ENCODE measurements around the gene ANG. TPM values are rescaled to one million over a fixed set of nuclear protein-coding genes. Genes with fewer than 3 reads are reported as not detected.

ANG gene
- total RNA-seq, 1 experiment from 2014 or later: 5.8 TPM

DNA sequence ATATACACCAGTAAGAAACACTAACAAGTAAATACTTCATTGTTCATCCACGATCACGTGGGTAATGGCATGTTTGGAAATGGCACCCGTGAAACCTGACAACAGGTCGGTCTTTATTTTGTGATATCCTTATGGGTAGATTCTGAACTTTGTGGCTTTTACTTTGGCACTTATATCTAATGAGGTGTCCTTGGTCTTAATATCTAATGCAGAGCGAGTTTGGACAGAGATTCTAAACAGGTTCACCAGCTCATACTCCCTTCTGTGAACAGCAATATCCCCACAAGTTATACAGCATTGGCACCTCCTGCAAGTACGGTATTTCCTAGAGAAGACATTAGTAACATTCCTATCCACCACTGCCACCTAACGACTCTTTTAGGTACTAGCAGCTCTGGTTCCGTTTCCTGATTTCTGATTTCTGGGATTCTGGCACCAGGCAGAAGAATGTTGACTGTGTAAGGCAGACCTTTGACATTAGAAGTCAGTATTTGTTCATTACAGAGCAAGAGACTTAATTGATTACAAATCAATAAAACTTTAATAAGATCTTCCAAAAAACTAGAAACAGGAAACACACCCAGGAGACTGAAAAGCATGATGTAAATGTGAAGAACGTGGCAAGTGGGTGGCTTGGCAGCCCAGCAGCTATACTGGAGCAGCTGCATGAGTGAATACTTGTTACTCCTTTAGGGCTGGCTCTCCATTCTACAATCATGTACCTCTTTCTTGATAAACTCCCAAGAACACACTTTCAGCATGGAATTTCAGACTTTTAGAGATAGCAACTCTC lies 2.5 kb downstream of the ANG start:
- BruUV-seq (replicated peaks): no TSS peak
- Histone ChIP-seq H3K4me2 (ENCODE audit: low read length) (peak overlapping the region; percentile 32; the same call in 1 of the 2 replicates), H3K9ac (ENCODE audit: low read length) (no peak overlapping the region), H3K36me3 (ENCODE audit: control insufficient read depth in 1 of 2, insufficient read depth in 2 of 2, low read length in 2 of 2) (no peaks in the 10 kb centered on the region), H3K4me1 (ENCODE audit: control insufficient read depth in 1 of 2, insufficient read depth in 2 of 2, low read length in 2 of 2) (peaks cover 0 to 8% of the 10 kb centered on the region in 2 experiments; a peak in 2 of 4 replicates), H2AFZ (ENCODE audit: low read depth, low read length, poor library complexity, severe bottlenecking) (peak overlapping the region; percentile 51), H3K27me3 (ENCODE audit: insufficient read depth, low read length) (no peaks in the 10 kb centered on the region), H3K9me3 (ENCODE audit: control insufficient read depth in 1 of 2, insufficient read depth in 1 of 2, low read depth in 1 of 2, low read length in 2 of 2) (no peaks in the 10 kb centered on the region), H4K20me1 (ENCODE audit: insufficient read depth) (no peaks in the 10 kb centered on the region), H3K27ac (ENCODE audit: low read depth, low read length) (no peak overlapping the region), H3K9me2 (ENCODE audit: insufficient read depth) (no peaks in the 10 kb centered on the region), H3K79me2 (ENCODE audit: insufficient read depth, low read length) (no peaks in the 10 kb centered on the region), H3K4me3 (replicated peaks in 1 of 2; ENCODE audit: low read depth in 1 of 2, low read length in 2 of 2) (no peak overlapping the region)
- intact Hi-C loops (cut with micrococcal nuclease): loop anchor here (1.0 to 2.0 kb wide), 3 partner anchors 28 to 160 kb away; no protein-coding TSS in a partner anchor
- peak; percentile 60 for DNase-seq (ENCODE audit: low read depth, low spot score)
- RAD21 ChIA-PET (ENCODE audit: low non-redundant PET in 1 of 2, low total read pairs in 2 of 2, uncharacterized antibody in 2 of 2, unreplicated experiment in 2 of 2): interaction anchor here (0.6 to 1.5 kb wide), 5 partner anchors 28 to 368 kb away, joined by 3 to 7 read pairs (median 5); no protein-coding TSS in a partner anchor
- TF ChIP-seq RAD21 (IDR thresholded peaks at IDR 0.05; ENCODE audit: low read depth) (peak; percentile 84), ELF1 (IDR thresholded peaks at IDR 0.05; ENCODE audit: borderline replicate concordance, low read depth) (no peak)
- TF ChIP-seq, protein P1, sequence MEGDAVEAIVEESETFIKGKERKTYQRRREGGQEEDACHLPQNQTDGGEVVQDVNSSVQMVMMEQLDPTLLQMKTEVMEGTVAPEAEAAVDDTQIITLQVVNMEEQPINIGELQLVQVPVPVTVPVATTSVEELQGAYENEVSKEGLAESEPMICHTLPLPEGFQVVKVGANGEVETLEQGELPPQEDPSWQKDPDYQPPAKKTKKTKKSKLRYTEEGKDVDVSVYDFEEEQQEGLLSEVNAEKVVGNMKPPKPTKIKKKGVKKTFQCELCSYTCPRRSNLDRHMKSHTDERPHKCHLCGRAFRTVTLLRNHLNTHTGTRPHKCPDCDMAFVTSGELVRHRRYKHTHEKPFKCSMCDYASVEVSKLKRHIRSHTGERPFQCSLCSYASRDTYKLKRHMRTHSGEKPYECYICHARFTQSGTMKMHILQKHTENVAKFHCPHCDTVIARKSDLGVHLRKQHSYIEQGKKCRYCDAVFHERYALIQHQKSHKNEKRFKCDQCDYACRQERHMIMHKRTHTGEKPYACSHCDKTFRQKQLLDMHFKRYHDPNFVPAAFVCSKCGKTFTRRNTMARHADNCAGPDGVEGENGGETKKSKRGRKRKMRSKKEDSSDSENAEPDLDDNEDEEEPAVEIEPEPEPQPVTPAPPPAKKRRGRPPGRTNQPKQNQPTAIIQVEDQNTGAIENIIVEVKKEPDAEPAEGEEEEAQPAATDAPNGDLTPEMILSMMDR (IDR thresholded peaks at IDR 0.05 in 2 of 3, conservative IDR thresholded peaks at IDR 0.05 in 1 of 3; ENCODE audit: borderline replicate concordance in 1 of 3, insufficient read depth in 1 of 3, low read depth in 2 of 3, low read length in 2 of 3): peak; percentile 84 to 89 (median 86)
- CTCF ChIA-PET: interaction anchor here (0.7 to 3.1 kb wide), 18 partner anchors 10 to 348 kb away, joined by 3 to 32 read pairs (median 5); partner anchors contain the start of gene PARP2
- ATAC-seq: peak; percentile 93
- POLR2A ChIA-PET: interaction anchor here (0.9 to 1.0 kb wide), 2 partner anchors 34 to 78 kb away, joined by 3 to 4 read pairs; no protein-coding TSS in a partner anchor
